CD14-positive monocyte (primary cell): ENCODE data around the gene CD247. TPM values are rescaled to one million over a fixed set of nuclear protein-coding genes. Genes with fewer than 3 reads are reported as not detected.

Experiments
- DNase-seq, 3 donors: peaks; one replicate each; pipeline ENCODE4 v3.0.0-alpha.2; 2011 to 2022
- H2AFZ ChIP-seq: 2 replicates; pipeline ENCODE4 v1.6.0; 2012; ENCODE audit warnings: mild to moderate bottlenecking, low read depth, low read length, inconsistent platforms; ENCODE audit not compliant: insufficient read depth, poor library complexity, severe bottlenecking
- H3K27ac ChIP-seq, 2 donors: 1 replicate in 1 of 2; 2 replicates in 1 of 2; pipeline ENCODE4 v1.5.1; 2012 to 2013; ENCODE audit warnings: low read length in 2 of 2, control low read depth in 1 of 2, inconsistent platforms in 1 of 2, low read depth in 1 of 2, mild to moderate bottlenecking in 1 of 2
- H3K27me3 ChIP-seq, 2 donors: one replicate each; pipeline versions ENCODE4 v1.6.0 to v1.6.1; 2011 to 2013; ENCODE audit warnings: low read length in 2 of 2; ENCODE audit not compliant: control insufficient read depth in 2 of 2, insufficient read depth in 2 of 2
- H3K36me3 ChIP-seq, 2 donors: replicated peaks in 1 of 2; 1 replicate in 1 of 2; 2 replicates in 1 of 2; pipeline versions ENCODE4 v1.5.1 to v1.6.1; 2012 to 2013; ENCODE audit warnings: low read length in 2 of 2, control low read depth in 1 of 2, inconsistent platforms in 1 of 2, mild to moderate bottlenecking in 1 of 2; ENCODE audit not compliant: insufficient read depth in 2 of 2, control insufficient read depth in 1 of 2
- H3K4me1 ChIP-seq, 2 donors: 1 replicate in 1 of 2; 2 replicates in 1 of 2; pipeline versions ENCODE4 v1.5.1 to v1.6.1; 2012 to 2013; ENCODE audit warnings: low read length in 2 of 2, control low read depth in 1 of 2, inconsistent platforms in 1 of 2, mild to moderate bottlenecking in 1 of 2, moderate library complexity in 1 of 2; ENCODE audit not compliant: insufficient read depth in 2 of 2, control insufficient read depth in 1 of 2
- H3K4me2 ChIP-seq: replicated peaks from 2 replicates; pipeline ENCODE3; 2012; ENCODE audit warnings: low read length, moderate library complexity, mild to moderate bottlenecking; ENCODE audit not compliant: poor library complexity, severe bottlenecking; ENCODE audit errors: extremely low read depth
- H3K4me3 ChIP-seq, 3 experiments: fragments of 200-600 bp in 1 of 3; sonication (generic) in 1 of 3; replicated peaks in 1 of 3; 1 replicate in 2 of 3; 2 replicates in 1 of 3; pipeline ENCODE4 v1.5.1; 2011 to 2013; ENCODE audit warnings: low read length in 3 of 3, mild to moderate bottlenecking in 3 of 3, control low read depth in 2 of 3, low read depth in 2 of 3, inconsistent platforms in 1 of 3, moderate library complexity in 1 of 3
- H3K79me2 ChIP-seq: 2 replicates; pipeline ENCODE4 v1.6.0; 2012; ENCODE audit warnings: mild to moderate bottlenecking, control low read depth, inconsistent platforms, low read length, moderate library complexity; ENCODE audit not compliant: insufficient read depth
- H3K9ac ChIP-seq: 2 replicates; pipeline ENCODE4 v1.6.0; 2017; ENCODE audit warnings: low read length, mild to moderate bottlenecking; ENCODE audit not compliant: insufficient read depth, poor library complexity, severe bottlenecking
- H3K9me3 ChIP-seq, 2 donors: replicated peaks in 1 of 2; 1 replicate in 1 of 2; 2 replicates in 1 of 2; pipeline versions ENCODE4 v1.5.1 to v1.6.1; 2012 to 2013; ENCODE audit warnings: low read length in 2 of 2, control low read depth in 1 of 2; ENCODE audit not compliant: control insufficient read depth in 1 of 2, insufficient read depth in 1 of 2
- H4K20me1 ChIP-seq: 2 replicates; pipeline ENCODE4 v1.6.0; 2012; ENCODE audit warnings: mild to moderate bottlenecking, low read length, control low read depth, moderate library complexity; ENCODE audit not compliant: insufficient read depth
- H3K27ac Mint-ChIP-seq, 7 donors: one replicate each; pipeline ENCODE4 v1.8.0; 2020; ENCODE audit warnings: mild to moderate bottlenecking in 7 of 7, mixed read lengths in 7 of 7, moderate library complexity in 6 of 7, inconsistent platforms in 2 of 7
- H3K27me3 Mint-ChIP-seq, 3 donors: one replicate each; pipeline ENCODE4 v1.8.0; 2021 to 2022; ENCODE audit warnings: low read depth in 3 of 3, mild to moderate bottlenecking in 3 of 3, mixed read lengths in 3 of 3, moderate library complexity in 3 of 3, inconsistent platforms in 1 of 3
- H3K36me3 Mint-ChIP-seq, 2 donors: one replicate each; pipeline ENCODE4 v1.8.0; 2020; ENCODE audit warnings: mixed read lengths in 2 of 2, inconsistent platforms in 1 of 2, mild to moderate bottlenecking in 1 of 2
- H3K4me1 Mint-ChIP-seq: one replicate; pipeline ENCODE4 v1.8.0; 2020; ENCODE audit warnings: mild to moderate bottlenecking, mixed read lengths
- H3K4me3 Mint-ChIP-seq, 2 donors: one replicate each; pipeline ENCODE4 v1.8.0; 2020; ENCODE audit warnings: mild to moderate bottlenecking in 2 of 2, mixed read lengths in 2 of 2, moderate library complexity in 1 of 2
- H3K9me3 Mint-ChIP-seq, 7 donors: one replicate each; pipeline ENCODE4 v1.8.0; 2020 to 2022; ENCODE audit warnings: mixed read lengths in 7 of 7, mild to moderate bottlenecking in 6 of 7, moderate library complexity in 6 of 7, inconsistent platforms in 2 of 7
- CTCF ChIP-seq: fragments of 200-600 bp; IDR thresholded peaks from one replicate; pipeline ENCODE4 v1.8.0; 2022; ENCODE audit warnings: antibody characterized with exemption, mild to moderate bottlenecking
- WGBS: methylation state at CpG from one replicate; pipeline ENCODE4 v1.1.5; 2013; ENCODE audit warnings: missing lambda C conversion rate; ENCODE audit not compliant: insufficient coverage; 5-methylcytosine and 5-hydroxymethylcytosine counted together
- intact Hi-C, 2 donors: fragments of 100-400 bp; cut with micrococcal nuclease; formaldehyde crosslinking; loops; one replicate each; pipeline versions ENCODE4 v1.15.0 to v1.15.1; 2023
- polyA plus RNA-seq, 3 donors: library from polyadenylated mRNA; depleted of rRNA in 1 of 3; unstranded in 2 of 3; stranded (reverse) in 1 of 3; fragments of 300-500 nt in 2 of 3; fragments of >200 nt in 1 of 3; fragmentation: Illumina TruSeq in 2 of 3; gene quantifications; 1 replicate in 2 of 3; 2 replicates in 1 of 3; pipeline ENCODE4 v1.2.3, GENCODE V29; 2012 to 2021

Gene CD247
- polyA plus RNA-seq, 3 donors = 0.29 to 1.8 (median 1.6) TPM

GRCh38 chr1:167473761-167474160 lies 44.6 kb downstream of the CD247 start:
- Mint-ChIP-seq H3K9me3 (no peaks in the 10 kb centered on the region), H3K4me3 (no peak overlapping the region), H3K36me3 (no peaks in the 10 kb centered on the region), H3K27me3 (peaks cover 2 to 10% (median 5%) of the 10 kb centered on the region in 3 donors), H3K27ac (no peak overlapping the region), H3K4me1 (no peaks in the 10 kb centered on the region)
- intact Hi-C loops = no loop called here
- Histone ChIP-seq H3K36me3 (no peaks in the 10 kb centered on the region), H3K9ac (no peak overlapping the region), H3K27me3 (no peaks in the 10 kb centered on the region), H3K4me2 (no peak overlapping the region), H3K27ac (no peak overlapping the region), H3K4me1 (no peaks in the 10 kb centered on the region), H3K79me2 (no peaks in the 10 kb centered on the region), H3K4me3 (no peak overlapping the region), H4K20me1 (no peaks in the 10 kb centered on the region), H2AFZ (no peak overlapping the region), H3K9me3 (no peaks in the 10 kb centered on the region)
- TF ChIP-seq CTCF = no peak
- no CpG with 5 or more reads among the region's 5 CpGs for WGBS
- DNase-seq = no peak

GRCh38 chr1:167472752-167473521 lies 45.4 kb downstream of the CD247 start:
- no peak overlapping the region for H3K27ac ChIP-seq
- Mint-ChIP-seq H3K27me3 (peaks cover 2 to 10% (median 5%) of the 10 kb centered on the region in 3 donors), H3K27ac (peak overlapping the region in 1 of 7 donors; percentile 35), H3K36me3 (no peaks in the 10 kb centered on the region), H3K9me3 (no peaks in the 10 kb centered on the region), H3K4me3 (no peak overlapping the region), H3K4me1 (no peaks in the 10 kb centered on the region)
- no peak for DNase-seq
- 89% methylated on average over 8 of the region's 10 CpGs for WGBS
- TF ChIP-seq CTCF = no peak
- no peak overlapping the region for H2AFZ ChIP-seq
- no peak overlapping the region for H3K4me3 ChIP-seq
- H3K9me3 ChIP-seq = no peaks in the 10 kb centered on the region
- no peaks in the 10 kb centered on the region for H4K20me1 ChIP-seq
- H3K27me3 ChIP-seq = no peaks in the 10 kb centered on the region
- intact Hi-C loops = no loop called here
- H3K4me1 ChIP-seq = no peaks in the 10 kb centered on the region
- no peaks in the 10 kb centered on the region for H3K36me3 ChIP-seq
- no peak overlapping the region for H3K9ac ChIP-seq
- no peaks in the 10 kb centered on the region for H3K79me2 ChIP-seq
- H3K4me2 ChIP-seq = no peak overlapping the region
